Measurements from ENCODE around the gene LRRC73. TPM values are rescaled to one million over a fixed set of nuclear protein-coding genes. Genes with fewer than 3 reads are reported as not detected.
"Not testable (repeated sequence)": the region's sequence is repeated elsewhere in the genome, so short reads cannot be mapped to it uniquely, and the experiment has no call there.

Gene LRRC73
- total RNA-seq, 2 experiments from 2014 or later, result 0.11 to 0.18 TPM

GRCh38 chr6:43469947-43470346 lies 40.2 kb downstream of the LRRC73 start:
- H3K36me3 Mint-ChIP-seq (ENCODE audit: low read depth), result no peaks in the 10 kb centered on the region
- H3K4me1 Mint-ChIP-seq (ENCODE audit: low read depth), result no peaks in the 10 kb centered on the region
- intact Hi-C loops (cut with micrococcal nuclease), result no loop called here
- H3K4me3 Mint-ChIP-seq, result no peak overlapping the region
- no peak for TF ChIP-seq CTCF (IDR thresholded peaks at IDR 0.05)
- CTCF ChIA-PET, result no interaction called here
- H3K27me3 Mint-ChIP-seq, result peaks cover 17% of the 10 kb centered on the region
- POLR2A ChIA-PET, result interaction anchor here (0.9 to 1.0 kb wide), 2 partner anchors 10 to 16 kb away, joined by 3 read pairs; no protein-coding TSS in a partner anchor
- H3K27ac Mint-ChIP-seq, result no peak overlapping the region
- ATAC-seq (no peak), DNase-seq (no peak)
- no peaks in the 10 kb centered on the region for H3K9me3 Mint-ChIP-seq

GRCh38 chr6:43468748-43469681 lies 41.1 kb downstream of the LRRC73 start:
- DNase-seq (no peak), ATAC-seq (no peak)
- Mint-ChIP-seq H3K27ac (no peak overlapping the region), H3K27me3 (peaks cover 18% of the 10 kb centered on the region), H3K9me3 (no peaks in the 10 kb centered on the region), H3K4me3 (no peak overlapping the region), H3K4me1 (ENCODE audit: low read depth) (no peaks in the 10 kb centered on the region), H3K36me3 (ENCODE audit: low read depth) (no peaks in the 10 kb centered on the region)
- intact Hi-C loops (cut with micrococcal nuclease), result no loop called here
- TF ChIP-seq CTCF (IDR thresholded peaks at IDR 0.05), result no peak
- CTCF ChIA-PET, result no interaction called here
- POLR2A ChIA-PET, result interaction anchor here (0.9 to 1.0 kb wide), 2 partner anchors 9 to 17 kb away, joined by 3 read pairs; no protein-coding TSS in a partner anchor

- H3K27me3 Mint-ChIP-seq, result peaks cover 18% of the 10 kb centered on the region
- no peak overlapping the region for H3K27ac Mint-ChIP-seq
- intact Hi-C loops (cut with micrococcal nuclease), result no loop called here
- H3K9me3 Mint-ChIP-seq, result no peaks in the 10 kb centered on the region
- TF ChIP-seq CTCF (IDR thresholded peaks at IDR 0.05), result no peak
- ChIA-PET POLR2A (no interaction called here), CTCF (no interaction called here)
- ATAC-seq, result no peak
- H3K4me3 Mint-ChIP-seq, result no peak overlapping the region
- DNase-seq, result no peak
- no peaks in the 10 kb centered on the region for H3K36me3 Mint-ChIP-seq (ENCODE audit: low read depth)
- H3K4me1 Mint-ChIP-seq (ENCODE audit: low read depth), result no peaks in the 10 kb centered on the region
These were observed 41.9 kb downstream of the LRRC73 start for GRCh38 chr6:43468240-43468639.

- Mint-ChIP-seq H3K4me3 (no peak overlapping the region), H3K27ac (no peak overlapping the region), H3K9me3 (no peaks in the 10 kb centered on the region), H3K27me3 (peaks cover 18% of the 10 kb centered on the region), H3K4me1 (ENCODE audit: low read depth) (no peaks in the 10 kb centered on the region), H3K36me3 (ENCODE audit: low read depth) (no peaks in the 10 kb centered on the region)
- ATAC-seq, result no peak
- DNase-seq, result no peak
- TF ChIP-seq CTCF (IDR thresholded peaks at IDR 0.05), result no peak
- ChIA-PET CTCF (interaction anchor here (0.8 kb wide), 1 partner anchor 39 kb away, joined by 3 read pairs; no protein-coding TSS in a partner anchor), POLR2A (no interaction called here)
- intact Hi-C loops (cut with micrococcal nuclease), result no loop called here
These were observed 42.4 kb downstream of the LRRC73 start for GRCh38 chr6:43467752-43468151.

- DNase-seq; H3K4me3 Mint-ChIP-seq; POLR2A ChIA-PET; H3K4me1 Mint-ChIP-seq (ENCODE audit: low read depth); intact Hi-C loops (cut with micrococcal nuclease); H3K9me3 Mint-ChIP-seq; H3K27ac Mint-ChIP-seq; ATAC-seq; H3K36me3 Mint-ChIP-seq (ENCODE audit: low read depth): not testable (repeated sequence)
- H3K27me3 Mint-ChIP-seq, result peaks cover 21% of the 10 kb centered on the region
- CTCF ChIA-PET, result interaction anchor here (0.8 kb wide), 1 partner anchor 40 kb away, joined by 3 read pairs; no protein-coding TSS in a partner anchor
These were observed 42.9 kb downstream of the LRRC73 start for GRCh38 chr6:43467265-43467664.
